Measurements from ENCODE around the gene DAB1.

DNA sequence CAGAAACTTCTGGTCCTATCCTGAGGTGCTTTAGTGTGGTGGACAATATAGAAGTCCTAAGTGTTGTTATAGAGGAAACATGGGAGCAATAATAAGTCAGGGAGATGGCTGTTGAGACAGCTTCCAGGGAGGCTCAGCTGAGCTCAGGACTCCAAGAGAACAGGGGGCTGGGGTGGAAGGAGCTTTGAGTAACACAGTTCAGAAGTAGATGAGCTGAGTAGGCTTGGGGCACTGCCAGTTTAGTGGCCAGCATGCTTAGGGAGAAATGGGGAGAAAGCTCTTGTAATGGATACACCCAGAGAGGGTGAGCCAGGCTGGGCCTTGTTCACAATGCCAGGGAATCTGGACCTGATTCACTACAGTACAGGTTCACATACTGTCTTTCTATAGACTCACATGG, 201.6 kb downstream of the DAB1 start:
- TF ChIP-seq, protein P1, sequence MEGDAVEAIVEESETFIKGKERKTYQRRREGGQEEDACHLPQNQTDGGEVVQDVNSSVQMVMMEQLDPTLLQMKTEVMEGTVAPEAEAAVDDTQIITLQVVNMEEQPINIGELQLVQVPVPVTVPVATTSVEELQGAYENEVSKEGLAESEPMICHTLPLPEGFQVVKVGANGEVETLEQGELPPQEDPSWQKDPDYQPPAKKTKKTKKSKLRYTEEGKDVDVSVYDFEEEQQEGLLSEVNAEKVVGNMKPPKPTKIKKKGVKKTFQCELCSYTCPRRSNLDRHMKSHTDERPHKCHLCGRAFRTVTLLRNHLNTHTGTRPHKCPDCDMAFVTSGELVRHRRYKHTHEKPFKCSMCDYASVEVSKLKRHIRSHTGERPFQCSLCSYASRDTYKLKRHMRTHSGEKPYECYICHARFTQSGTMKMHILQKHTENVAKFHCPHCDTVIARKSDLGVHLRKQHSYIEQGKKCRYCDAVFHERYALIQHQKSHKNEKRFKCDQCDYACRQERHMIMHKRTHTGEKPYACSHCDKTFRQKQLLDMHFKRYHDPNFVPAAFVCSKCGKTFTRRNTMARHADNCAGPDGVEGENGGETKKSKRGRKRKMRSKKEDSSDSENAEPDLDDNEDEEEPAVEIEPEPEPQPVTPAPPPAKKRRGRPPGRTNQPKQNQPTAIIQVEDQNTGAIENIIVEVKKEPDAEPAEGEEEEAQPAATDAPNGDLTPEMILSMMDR (IDR thresholded peaks at IDR 0.05): no peak
- TF ChIP-seq EP300 (IDR thresholded peaks at IDR 0.05): no peak

Data from upper lobe of left lung (tissue), 4 donors.